ENCODE data around the gene TNFAIP8.

The TNFAIP8 gene

GRCh38 chr5:119370486-119370885, 14.7 kb downstream of the TNFAIP8 start:
- no peak for DNase-seq (ENCODE audit: low read depth)

- DNase-seq (ENCODE audit: low read depth): no peak
These were observed 15.3 kb downstream of the TNFAIP8 start for GRCh38 chr5:119371146-119371545.

- DNase-seq (ENCODE audit: low read depth): no peak
These were observed 17.6 kb downstream of the TNFAIP8 start for GRCh38 chr5:119373449-119373858.

GRCh38 chr5:119374901-119375300, 19.1 kb downstream of the TNFAIP8 start:
- DNase-seq (ENCODE audit: low read depth): no peak

- no peak for DNase-seq (ENCODE audit: low read depth)
These were observed 21.2 kb downstream of the TNFAIP8 start for GRCh38 chr5:119377066-119377465.

GRCh38 chr5:119378075-119378700, 22.4 kb downstream of the TNFAIP8 start:
- no peak for DNase-seq (ENCODE audit: low read depth)

GRCh38 chr5:119379096-119379495, 23.3 kb downstream of the TNFAIP8 start:
- no peak for DNase-seq (ENCODE audit: low read depth)

- DNase-seq (ENCODE audit: low read depth): no peak
These were observed 24.2 kb downstream of the TNFAIP8 start for GRCh38 chr5:119379942-119380547.

GRCh38 chr5:119382169-119382568, 26.4 kb downstream of the TNFAIP8 start:
- DNase-seq (ENCODE audit: low read depth): no peak

GRCh38 chr5:119383008-119383407, 27.2 kb downstream of the TNFAIP8 start:
- DNase-seq (ENCODE audit: low read depth): no peak

- no peak for DNase-seq (ENCODE audit: low read depth)
These were observed 29.3 kb downstream of the TNFAIP8 start for GRCh38 chr5:119385136-119385535.

- no peak for DNase-seq (ENCODE audit: low read depth)
These were observed 29.8 kb downstream of the TNFAIP8 start for GRCh38 chr5:119385536-119386128.

- DNase-seq (ENCODE audit: low read depth): no peak
These were observed 31.0 kb downstream of the TNFAIP8 start for GRCh38 chr5:119386596-119387344.

GRCh38 chr5:119387945-119388618, 32.3 kb downstream of the TNFAIP8 start:
- DNase-seq (ENCODE audit: low read depth): no peak

GRCh38 chr5:119388619-119389190, 32.9 kb downstream of the TNFAIP8 start:
- DNase-seq (ENCODE audit: low read depth): no peak

- DNase-seq (ENCODE audit: low read depth): no peak
These were observed 33.6 kb downstream of the TNFAIP8 start for GRCh38 chr5:119389288-119390030.

- no peak for DNase-seq (ENCODE audit: low read depth)
These were observed 34.6 kb downstream of the TNFAIP8 start for GRCh38 chr5:119390404-119390803.

- no peak for DNase-seq (ENCODE audit: low read depth)
These were observed 37.4 kb downstream of the TNFAIP8 start for GRCh38 chr5:119393201-119393691.

- DNase-seq (ENCODE audit: low read depth): no peak
These were observed 37.9 kb downstream of the TNFAIP8 start for GRCh38 chr5:119393746-119394145.

GRCh38 chr5:119395080-119395836, 39.4 kb downstream of the TNFAIP8 start:
- DNase-seq (ENCODE audit: low read depth): no peak
